OCI-LY7 (cell line): ENCODE measurements around the gene KLHL20.

Experiments used
- EZH2phosphoT487 ChIP-seq: fragments of 200-600 bp; sonication (generic); IDR thresholded peaks from 2 replicates; pipeline ENCODE4 v1.6.1; 2018; ENCODE audit warnings: low read depth, borderline replicate concordance, mild to moderate bottlenecking, mixed run types, antibody characterized with exemption, low read length, moderate library complexity, mixed read lengths
- TF ChIP-seq, protein P1 (sequence below): fragments of 200-600 bp; sonication (generic); conservative IDR thresholded peaks from 2 replicates; pipeline ENCODE4 v1.5.1; 2014; ENCODE audit warnings: mild to moderate bottlenecking, antibody characterized with exemption, low read length, moderate library complexity, mixed read lengths

DNA sequence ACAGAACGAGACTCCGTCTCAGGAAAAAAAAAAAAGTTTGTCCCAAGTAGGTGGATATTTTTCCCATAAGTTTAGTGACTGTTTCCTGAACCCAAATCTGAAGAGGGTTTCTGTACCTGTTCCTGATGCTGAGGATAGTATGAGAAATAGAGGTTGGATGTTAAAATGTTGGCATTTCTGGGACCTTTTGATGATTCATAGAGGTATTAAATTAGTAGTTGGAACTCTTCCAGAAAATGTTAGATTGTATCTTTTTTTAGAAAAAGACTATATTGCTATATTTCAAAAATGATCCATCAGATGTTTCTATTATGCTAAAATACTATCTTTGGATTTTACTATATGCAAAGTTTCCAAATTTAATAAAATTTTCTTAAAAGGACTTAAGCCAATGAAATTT is 112.8 kb downstream of the KLHL20 start:
- TF ChIP-seq, protein P1, sequence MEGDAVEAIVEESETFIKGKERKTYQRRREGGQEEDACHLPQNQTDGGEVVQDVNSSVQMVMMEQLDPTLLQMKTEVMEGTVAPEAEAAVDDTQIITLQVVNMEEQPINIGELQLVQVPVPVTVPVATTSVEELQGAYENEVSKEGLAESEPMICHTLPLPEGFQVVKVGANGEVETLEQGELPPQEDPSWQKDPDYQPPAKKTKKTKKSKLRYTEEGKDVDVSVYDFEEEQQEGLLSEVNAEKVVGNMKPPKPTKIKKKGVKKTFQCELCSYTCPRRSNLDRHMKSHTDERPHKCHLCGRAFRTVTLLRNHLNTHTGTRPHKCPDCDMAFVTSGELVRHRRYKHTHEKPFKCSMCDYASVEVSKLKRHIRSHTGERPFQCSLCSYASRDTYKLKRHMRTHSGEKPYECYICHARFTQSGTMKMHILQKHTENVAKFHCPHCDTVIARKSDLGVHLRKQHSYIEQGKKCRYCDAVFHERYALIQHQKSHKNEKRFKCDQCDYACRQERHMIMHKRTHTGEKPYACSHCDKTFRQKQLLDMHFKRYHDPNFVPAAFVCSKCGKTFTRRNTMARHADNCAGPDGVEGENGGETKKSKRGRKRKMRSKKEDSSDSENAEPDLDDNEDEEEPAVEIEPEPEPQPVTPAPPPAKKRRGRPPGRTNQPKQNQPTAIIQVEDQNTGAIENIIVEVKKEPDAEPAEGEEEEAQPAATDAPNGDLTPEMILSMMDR, result no peak
- TF ChIP-seq EZH2phosphoT487, result no peak
